Activated naive CD4-positive, alpha-beta T cell treated with anti-CD3 and anti-CD28 coated beads, Interleukin-2, amount 50 U/mL, for 72 hours (primary cell): ENCODE measurements around the gene LBR. TPM values are rescaled to one million over a fixed set of nuclear protein-coding genes. Genes with fewer than 3 reads are reported as not detected.

Source experiments
- ATAC-seq, 2 donors: fragments of 150-1000 bp; cut with Tn5 transposase; 2 replicates each; pipeline ENCODE4 v1.10.0; 2021; ENCODE audit warnings: mild to moderate bottlenecking in 2 of 2, moderate library complexity in 2 of 2
- DNase-seq, 2 donors: peaks; one replicate each; pipeline ENCODE4 v3.0.0; 2021 to 2022; ENCODE audit warnings: low spot score in 2 of 2
- H3K27ac Mint-ChIP-seq, 2 donors: one replicate each; pipeline ENCODE4 v1.8.0; 2022; ENCODE audit warnings: mild to moderate bottlenecking in 2 of 2, mixed read lengths in 2 of 2
- H3K36me3 Mint-ChIP-seq, 2 donors: one replicate each; pipeline ENCODE4 v1.8.0; 2022; ENCODE audit warnings: mixed read lengths in 2 of 2
- H3K9me3 Mint-ChIP-seq, 2 donors: one replicate each; pipeline ENCODE4 v1.8.0; 2022; ENCODE audit warnings: mixed read lengths in 2 of 2
- total RNA-seq, 2 donors: library from RNA; stranded (reverse); gene quantifications; one replicate each; pipeline ENCODE4 v1.2.3, GENCODE V29; 2022

The LBR gene
- total RNA-seq, 2 donors from 2014 or later, result 161 to 174 TPM

GRCh38 chr1:225435487-225435886, 7.6 kb upstream of the LBR start:
- ATAC-seq (no peak), DNase-seq (no peak)
- Mint-ChIP-seq H3K36me3 (no peaks in the 10 kb centered on the region), H3K9me3 (no peaks in the 10 kb centered on the region), H3K27ac (no peak overlapping the region)

- H3K36me3 Mint-ChIP-seq, result no peaks in the 10 kb centered on the region
- no peak overlapping the region for H3K27ac Mint-ChIP-seq
- DNase-seq, result no peak
- no peak for ATAC-seq
- no peaks in the 10 kb centered on the region for H3K9me3 Mint-ChIP-seq
Measured at GRCh38 chr1:225435076-225435475, 7.2 kb upstream of the LBR start.

DNA sequence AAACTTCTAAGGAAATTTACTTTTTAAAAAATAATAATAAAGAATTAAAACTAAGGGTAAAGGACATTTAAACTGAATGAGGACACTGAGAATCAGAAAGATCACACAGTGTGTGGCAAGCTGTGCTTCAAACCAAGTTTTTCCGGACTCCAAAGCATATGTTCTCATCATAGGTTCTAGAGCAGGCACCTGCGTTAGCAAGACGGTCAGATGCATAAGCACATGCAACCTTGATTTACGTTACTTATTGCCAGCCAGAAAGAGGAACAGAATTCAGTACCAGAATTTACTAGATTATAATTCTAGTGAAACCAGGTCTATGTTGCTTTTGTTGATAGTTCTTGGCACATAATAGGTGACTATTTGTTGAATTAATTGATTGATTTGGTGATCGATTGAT, 6.2 kb upstream of the LBR start:
- H3K27ac Mint-ChIP-seq, result no peak overlapping the region
- no peaks in the 10 kb centered on the region for H3K36me3 Mint-ChIP-seq
- no peak for ATAC-seq
- H3K9me3 Mint-ChIP-seq, result no peaks in the 10 kb centered on the region
- no peak for DNase-seq

DNA sequence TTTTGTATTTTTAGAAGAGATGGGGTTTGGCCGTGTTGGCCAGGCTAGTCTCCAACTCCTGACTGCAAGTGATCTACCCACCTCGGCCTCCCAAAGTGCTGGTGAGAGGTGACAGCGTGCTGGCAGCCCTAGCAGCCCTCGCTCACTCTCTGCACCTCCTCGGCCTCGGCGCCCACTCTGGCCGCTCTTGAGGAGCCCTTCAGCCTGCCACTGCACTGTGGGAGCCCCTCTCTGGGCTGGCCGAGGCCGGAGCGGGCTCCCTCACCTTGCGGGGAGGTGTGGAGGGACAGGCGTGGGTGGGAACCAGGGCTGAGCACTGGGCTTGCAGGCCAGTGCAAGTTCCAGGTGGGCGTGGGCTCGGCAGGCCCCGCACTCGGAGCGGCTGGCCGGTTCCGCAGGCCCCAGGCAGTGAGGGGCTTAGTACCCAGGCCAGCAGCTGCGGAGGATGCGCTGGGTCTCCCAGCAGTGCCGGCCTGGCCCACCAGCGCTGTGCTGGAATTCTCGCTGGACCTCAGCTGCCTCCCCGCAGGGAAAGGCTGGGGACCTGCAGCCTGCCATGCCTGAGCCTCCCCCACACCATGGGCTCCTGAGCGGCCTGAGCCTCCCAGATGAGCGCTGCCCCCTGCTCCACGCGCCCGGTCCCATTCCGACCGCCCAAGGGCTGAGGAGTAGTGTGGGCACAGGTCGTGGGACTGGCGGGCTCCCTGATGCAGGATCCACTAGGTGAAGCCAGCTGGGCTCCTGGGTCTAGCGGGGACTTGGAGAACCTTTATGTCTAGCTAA, 3.4 kb upstream of the LBR start:
- Mint-ChIP-seq H3K9me3 (no peaks in the 10 kb centered on the region), H3K36me3 (peaks cover 9 to 10% of the 10 kb centered on the region in 2 donors), H3K27ac (no peak overlapping the region)
- DNase-seq (no peak), ATAC-seq (no peak)

GRCh38 chr1:225430301-225430700, 2.5 kb upstream of the LBR start:
- no peak overlapping the region for H3K27ac Mint-ChIP-seq
- no peak for DNase-seq
- no peaks in the 10 kb centered on the region for H3K9me3 Mint-ChIP-seq
- H3K36me3 Mint-ChIP-seq, result peaks cover 10 to 12% of the 10 kb centered on the region in 2 donors
- ATAC-seq, result no peak

DNA sequence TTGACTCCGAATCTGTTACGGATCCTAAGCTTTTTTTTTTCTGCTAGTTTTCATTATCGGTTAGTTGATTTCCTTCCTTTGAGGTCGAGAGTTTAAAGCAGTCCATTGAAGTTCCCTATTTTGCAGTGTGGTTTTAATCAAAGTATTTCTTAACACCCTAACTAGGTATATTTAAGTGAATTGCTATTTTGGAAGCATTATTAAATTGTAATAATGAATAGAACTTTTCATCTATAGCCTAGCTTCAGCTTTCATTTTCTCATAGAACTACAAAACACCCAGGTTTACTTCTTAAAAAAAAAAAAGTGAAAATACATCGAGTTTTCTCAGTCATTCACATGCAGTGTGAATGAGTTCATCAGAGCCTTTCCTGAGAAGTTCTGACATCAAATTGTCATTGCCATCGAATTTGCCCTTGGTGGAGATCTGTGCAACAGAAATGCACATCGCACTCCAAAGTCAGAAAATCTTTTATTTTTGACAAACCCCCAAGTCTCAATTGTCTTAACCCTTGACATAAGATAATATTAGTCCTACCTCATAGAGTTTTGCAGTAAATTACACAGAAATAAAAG, 1.1 kb upstream of the LBR start:
- peaks cover 10 to 12% of the 10 kb centered on the region in 2 donors for H3K36me3 Mint-ChIP-seq
- H3K9me3 Mint-ChIP-seq, result no peaks in the 10 kb centered on the region
- ATAC-seq (no peak), DNase-seq (no peak)
- peak overlapping the region; percentile 91 to 95 for H3K27ac Mint-ChIP-seq

- Mint-ChIP-seq H3K9me3 (no peaks in the 10 kb centered on the region), H3K27ac (peak overlapping the region; percentile 91 to 95), H3K36me3 (peaks cover 16 to 17% of the 10 kb centered on the region in 2 donors)
- ATAC-seq (peak; percentile 93 to 95), DNase-seq (peak; percentile 91 to 96)
Measured at GRCh38 chr1:225428068-225428880, 436 bp upstream of the LBR start.

- peak in 1 of 2 donors; percentile 14 for ATAC-seq
Measured at GRCh38 chr1:225426395-225427234, 1.2 kb downstream of the LBR start.

GRCh38 chr1:225425201-225425786, 2.5 kb downstream of the LBR start:
- no peak for ATAC-seq
- Mint-ChIP-seq H3K36me3 (peaks cover 21 to 36% of the 10 kb centered on the region in 2 donors), H3K9me3 (no peaks in the 10 kb centered on the region), H3K27ac (peak overlapping the region in 1 of 2 donors; percentile 73)
- no peak for DNase-seq

More at GRCh38 chr1:225426395-225427234, 1.2 kb downstream of the LBR start:
- H3K9me3 Mint-ChIP-seq, result no peaks in the 10 kb centered on the region
- DNase-seq, result peak in 1 of 2 donors; percentile 44
- peak overlapping the region; percentile 73 to 88 for H3K27ac Mint-ChIP-seq
- peaks cover 21 to 33% of the 10 kb centered on the region in 2 donors for H3K36me3 Mint-ChIP-seq

- no peaks in the 10 kb centered on the region for H3K9me3 Mint-ChIP-seq
- no peak for DNase-seq
- no peak overlapping the region for H3K27ac Mint-ChIP-seq
- no peak for ATAC-seq
- peaks cover 21 to 40% of the 10 kb centered on the region in 2 donors for H3K36me3 Mint-ChIP-seq
Measured at GRCh38 chr1:225424562-225425200, 3.2 kb downstream of the LBR start.

- Mint-ChIP-seq H3K36me3 (peaks cover 21 to 48% of the 10 kb centered on the region in 2 donors), H3K27ac (peak overlapping the region in 1 of 2 donors; percentile 55), H3K9me3 (no peaks in the 10 kb centered on the region)
- DNase-seq, result no peak
- no peak for ATAC-seq
Measured at GRCh38 chr1:225423518-225423855, 4.4 kb downstream of the LBR start.

- DNase-seq, result no peak
- Mint-ChIP-seq H3K36me3 (peaks cover 21 to 53% of the 10 kb centered on the region in 2 donors), H3K9me3 (no peaks in the 10 kb centered on the region), H3K27ac (peak overlapping the region in 1 of 2 donors; percentile 93)
- no peak for ATAC-seq
Measured at GRCh38 chr1:225422795-225423517, 4.9 kb downstream of the LBR start.

- no peaks in the 10 kb centered on the region for H3K9me3 Mint-ChIP-seq
- peaks cover 24 to 57% of the 10 kb centered on the region in 2 donors for H3K36me3 Mint-ChIP-seq
- H3K27ac Mint-ChIP-seq, result no peak overlapping the region
- DNase-seq (no peak), ATAC-seq (no peak)
Measured at GRCh38 chr1:225422031-225422605, 5.7 kb downstream of the LBR start.

- peaks cover 12 to 61% of the 10 kb centered on the region in 2 donors for H3K36me3 Mint-ChIP-seq
- H3K9me3 Mint-ChIP-seq, result no peaks in the 10 kb centered on the region
- ATAC-seq, result no peak
- H3K27ac Mint-ChIP-seq, result no peak overlapping the region
- no peak for DNase-seq
Measured at GRCh38 chr1:225418598-225418997, 9.2 kb downstream of the LBR start.

DNA sequence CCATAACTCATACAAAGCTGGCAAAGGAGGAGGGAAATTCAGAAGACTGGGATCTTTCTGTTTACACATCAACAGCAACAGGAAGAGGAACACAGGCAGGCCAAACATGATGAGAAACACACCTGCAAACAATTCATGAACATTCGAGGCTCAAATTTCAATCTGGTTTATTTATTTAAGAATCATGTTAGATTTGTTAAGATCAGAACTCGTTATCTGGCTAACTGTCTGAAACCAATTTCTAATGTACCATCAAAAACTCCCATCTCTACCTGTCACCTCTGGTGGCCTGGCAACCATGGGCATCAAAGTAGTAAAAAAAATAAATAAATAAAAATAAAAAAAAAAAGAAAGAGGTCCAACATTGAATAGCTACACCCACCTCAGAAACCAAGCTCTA, 9.8 kb downstream of the LBR start:
- DNase-seq, result no peak
- H3K36me3 Mint-ChIP-seq, result peaks cover 10 to 56% of the 10 kb centered on the region in 2 donors
- no peak for ATAC-seq
- no peak overlapping the region for H3K27ac Mint-ChIP-seq
- H3K9me3 Mint-ChIP-seq, result no peaks in the 10 kb centered on the region
